NK-92 treated with Interleukin-12 subunit alpha and Interleukin-12 subunit beta, amount 100 ng/mL, for 24 hours (cell line): Measurements from ENCODE around the gene ADGRG7.

Experiments
- DNase-seq: peaks from one replicate; lab custom pipeline; 2025; lab: John Stamatoyannopoulos, UW

Gene ADGRG7

GRCh38 chr3:100600181-100601042, 9.0 kb upstream of the ADGRG7 start:
- DNase-seq = no peak

DNA sequence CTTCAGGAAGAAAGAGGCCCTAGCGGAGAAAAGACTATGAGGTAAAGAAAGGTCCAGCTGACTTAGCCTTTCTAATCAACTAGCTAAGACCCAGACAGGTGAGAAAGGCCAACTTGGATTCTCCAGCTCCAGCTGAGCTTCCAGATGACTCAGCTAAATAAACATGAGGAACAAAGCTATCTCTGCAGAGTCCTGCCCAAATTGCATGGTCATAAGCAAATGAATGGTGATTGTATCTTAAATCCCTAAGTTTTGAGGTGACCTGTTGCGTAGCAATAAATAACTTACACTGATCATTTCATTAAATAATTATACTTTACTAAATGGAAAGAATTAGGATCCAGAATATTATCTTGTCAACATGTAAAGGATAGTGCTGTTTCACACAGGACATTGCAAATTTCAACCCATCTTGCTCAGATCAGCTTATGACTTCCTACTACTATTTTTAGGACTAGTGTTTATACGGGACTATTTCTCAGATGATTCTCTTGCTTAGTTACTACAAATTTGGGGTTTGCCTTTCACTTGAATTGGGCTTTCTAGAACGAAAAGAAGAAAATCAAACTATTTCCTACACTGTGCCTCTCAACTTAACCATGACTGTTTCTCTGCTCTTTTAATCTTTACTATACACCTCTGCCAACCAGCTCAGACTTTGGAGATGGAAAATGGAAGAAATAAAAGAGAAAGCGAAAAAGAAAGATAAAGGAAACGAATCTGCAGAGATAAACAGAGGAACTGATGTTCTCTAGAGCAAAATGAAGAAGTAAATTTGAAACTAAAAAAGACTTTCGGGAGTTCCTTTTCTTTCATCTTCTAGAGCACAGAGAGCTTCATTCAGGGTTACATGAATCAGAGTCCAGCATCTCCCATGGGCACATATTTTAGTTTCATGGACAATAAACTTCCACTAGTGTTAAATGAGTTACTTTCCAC, 6.6 kb upstream of the ADGRG7 start:
- no peak for DNase-seq

- no peak for DNase-seq
These were observed 5.9 kb upstream of the ADGRG7 start for GRCh38 chr3:100603469-100603868.

- no peak for DNase-seq
These were observed 4.0 kb upstream of the ADGRG7 start for GRCh38 chr3:100605358-100605757.

DNA sequence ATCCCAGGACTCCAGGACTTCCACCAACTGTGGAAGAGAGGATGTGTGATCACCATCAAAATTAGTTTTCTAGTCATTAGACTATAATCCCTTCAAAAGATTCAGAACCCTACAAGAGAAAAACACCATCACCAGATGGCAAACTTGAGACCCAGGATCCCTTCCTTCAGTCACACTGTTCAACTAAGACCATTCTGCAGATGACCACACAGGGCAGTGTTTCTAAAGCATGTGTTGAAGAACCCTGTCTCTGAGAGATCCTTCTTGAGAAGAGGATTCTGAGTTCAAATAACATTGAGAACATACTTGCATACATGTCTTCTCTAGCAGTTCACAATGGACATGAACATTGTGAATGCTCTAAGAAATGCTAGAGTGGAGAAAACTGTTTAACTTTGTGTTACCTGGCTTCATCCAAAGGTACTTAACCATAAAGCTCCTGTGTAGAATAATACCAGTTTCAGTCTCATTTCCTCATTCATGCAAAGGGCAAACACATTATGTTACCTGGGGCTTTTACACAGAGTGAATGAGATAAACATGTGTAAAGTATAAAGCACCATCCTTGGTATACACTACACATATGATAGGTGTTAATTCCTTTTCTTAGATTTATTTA, 2.4 kb upstream of the ADGRG7 start:
- DNase-seq = no peak

DNA sequence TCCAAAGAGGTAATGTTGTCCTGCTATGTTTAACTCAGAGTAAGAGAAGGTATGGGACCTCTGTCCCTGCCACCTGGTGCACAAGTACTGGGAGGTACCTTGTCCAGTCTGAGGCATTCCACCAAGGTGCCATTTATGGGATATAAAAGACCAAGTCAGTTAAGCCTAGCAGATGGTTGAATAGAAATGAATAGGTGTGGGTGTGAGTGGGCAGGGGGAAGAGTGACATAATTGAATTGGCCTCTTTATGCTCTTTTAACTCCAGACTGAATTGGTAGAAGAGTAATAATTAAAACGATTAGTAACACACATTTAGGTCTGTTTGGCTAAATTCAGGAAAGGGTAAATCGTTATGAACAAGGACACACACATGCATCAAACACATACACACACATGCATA, 562 bp downstream of the ADGRG7 start:
- no peak for DNase-seq

- DNase-seq = no peak
These were observed 1.8 kb downstream of the ADGRG7 start for GRCh38 chr3:100611221-100611620.

GRCh38 chr3:100613721-100614390, 4.5 kb downstream of the ADGRG7 start:
- no peak for DNase-seq

DNA sequence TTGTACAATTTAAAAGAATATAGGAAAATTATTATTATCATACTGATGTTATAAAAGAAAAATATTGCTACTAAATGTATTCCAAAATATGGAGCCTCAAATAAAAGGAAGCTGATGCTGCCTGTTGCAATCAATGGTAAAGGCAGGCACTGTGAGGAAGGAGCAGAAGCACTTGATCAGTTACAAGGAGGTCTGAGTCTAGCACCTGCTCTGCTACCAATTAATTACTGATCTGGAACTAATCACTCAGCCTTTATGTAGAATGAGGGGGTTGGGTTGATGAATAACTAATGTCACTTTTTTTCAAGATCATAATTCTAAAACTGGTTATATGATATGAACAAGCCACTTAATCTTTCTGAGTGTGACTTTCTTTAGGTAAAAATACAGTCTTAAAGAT, 5.5 kb downstream of the ADGRG7 start:
- no peak for DNase-seq

DNA sequence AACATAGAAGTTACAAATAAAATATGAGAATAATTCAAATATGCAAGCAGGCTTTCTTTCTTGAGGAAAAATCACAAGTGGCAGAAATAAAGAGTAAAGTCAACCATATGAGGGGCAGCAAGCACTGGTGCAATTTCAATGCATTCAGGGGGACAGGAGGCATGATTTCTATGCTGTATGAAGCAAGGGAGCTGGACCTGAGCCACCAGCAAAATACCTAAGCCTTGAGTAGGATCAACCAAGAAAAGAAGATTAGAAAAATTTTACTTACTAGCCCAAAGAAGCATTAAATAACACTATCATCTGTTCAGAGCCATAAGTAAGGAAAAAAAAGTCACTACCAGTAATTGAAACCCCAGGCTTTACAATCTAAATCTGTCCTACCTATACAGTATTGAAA, 6.3 kb downstream of the ADGRG7 start:
- no peak for DNase-seq

- DNase-seq = no peak
These were observed 11.8 kb downstream of the ADGRG7 start for GRCh38 chr3:100621251-100621650.

GRCh38 chr3:100627491-100627890, 18.1 kb downstream of the ADGRG7 start:
- DNase-seq = no peak

- no peak for DNase-seq
These were observed 20.2 kb downstream of the ADGRG7 start for GRCh38 chr3:100629421-100630127.

- DNase-seq = no peak
These were observed 21.3 kb downstream of the ADGRG7 start for GRCh38 chr3:100630664-100631063.

DNA sequence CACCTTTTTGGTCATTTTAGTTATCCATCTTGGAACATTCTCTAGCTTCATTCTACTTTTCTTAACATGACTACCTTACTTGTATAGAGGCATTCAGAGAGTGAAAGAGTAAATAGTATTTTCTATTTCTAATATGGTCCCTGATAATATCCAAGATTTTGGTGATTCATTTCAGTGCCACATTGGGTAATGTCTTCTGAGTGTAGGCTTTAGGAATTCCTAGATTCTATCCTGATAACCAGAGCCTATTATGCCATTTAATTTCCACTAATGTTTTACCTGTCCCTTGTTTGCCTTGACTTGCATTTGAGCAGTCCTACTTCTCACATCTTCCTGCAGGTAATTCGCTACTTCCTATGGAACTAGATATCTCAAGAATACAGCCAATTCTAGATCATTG, 21.8 kb downstream of the ADGRG7 start:
- DNase-seq = no peak

DNA sequence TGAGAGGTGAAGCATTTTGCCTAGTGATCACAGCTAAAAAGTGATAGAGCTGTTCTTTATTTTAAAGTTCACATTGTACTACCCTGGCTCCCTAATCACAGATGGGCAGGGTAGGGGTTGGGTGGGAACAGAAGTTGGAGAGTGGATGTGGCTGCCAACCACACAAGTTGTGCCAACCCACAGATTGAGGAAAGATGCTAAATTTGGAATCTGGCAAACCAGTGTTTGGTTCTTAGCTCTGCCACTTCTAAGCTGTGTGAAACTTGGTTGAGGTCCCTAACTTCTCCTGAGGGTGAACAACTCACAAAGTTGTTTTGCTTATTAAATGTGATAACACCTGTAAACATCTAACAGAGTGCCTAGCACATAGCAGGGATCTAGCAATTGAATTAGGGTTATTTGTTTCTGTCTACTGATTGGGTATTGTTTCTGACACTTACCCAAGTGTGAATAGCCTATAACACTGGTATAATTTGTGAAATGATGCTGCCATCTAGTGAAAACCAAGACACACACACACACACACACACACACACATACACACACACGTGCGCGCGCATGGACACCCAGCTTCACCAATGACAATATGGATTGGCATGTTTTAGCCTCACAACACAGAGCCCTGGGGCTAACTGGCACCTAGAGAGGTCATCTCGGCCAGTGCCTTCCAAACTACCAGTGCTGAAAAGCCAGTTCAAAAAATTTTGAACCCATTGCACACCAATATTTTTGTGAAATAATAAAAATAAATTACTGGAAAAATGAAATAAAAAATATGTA, 25.3 kb downstream of the ADGRG7 start:
- no peak for DNase-seq

- DNase-seq = no peak
These were observed 25.9 kb downstream of the ADGRG7 start for GRCh38 chr3:100635273-100635701.

DNA sequence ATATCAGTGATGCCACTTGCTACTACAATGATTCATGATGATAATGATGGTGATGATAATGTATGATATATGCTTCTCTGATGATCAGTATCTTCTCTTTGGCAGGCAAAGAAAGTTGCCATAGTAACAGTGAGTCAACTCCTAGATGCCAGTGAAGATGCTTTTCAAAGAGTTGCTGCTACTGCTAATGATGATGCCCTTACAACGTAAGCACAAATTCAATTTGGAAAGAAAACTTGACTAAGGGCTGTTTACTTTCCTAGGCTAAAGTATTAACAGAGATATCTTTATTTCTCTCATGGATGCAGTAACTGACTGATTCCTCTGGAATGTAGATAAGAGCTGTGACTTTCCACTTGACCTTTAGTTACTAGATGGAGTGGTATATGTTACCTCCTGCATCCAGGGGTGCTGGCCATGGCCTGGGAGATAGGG, 27.8 kb downstream of the ADGRG7 start:
- no peak for DNase-seq

GRCh38 chr3:100640633-100641032, 31.2 kb downstream of the ADGRG7 start:
- DNase-seq = no peak

GRCh38 chr3:100641471-100642032, 32.2 kb downstream of the ADGRG7 start:
- DNase-seq = no peak
